SKM-1 (cell line): ENCODE results near the gene NANOS1.

ENCODE experiments used
- DNase-seq: peaks from one replicate; lab custom pipeline; 2025; ENCODE audit not compliant: unreplicated experiment; lab: John Stamatoyannopoulos, UW

The NANOS1 gene, protein sequence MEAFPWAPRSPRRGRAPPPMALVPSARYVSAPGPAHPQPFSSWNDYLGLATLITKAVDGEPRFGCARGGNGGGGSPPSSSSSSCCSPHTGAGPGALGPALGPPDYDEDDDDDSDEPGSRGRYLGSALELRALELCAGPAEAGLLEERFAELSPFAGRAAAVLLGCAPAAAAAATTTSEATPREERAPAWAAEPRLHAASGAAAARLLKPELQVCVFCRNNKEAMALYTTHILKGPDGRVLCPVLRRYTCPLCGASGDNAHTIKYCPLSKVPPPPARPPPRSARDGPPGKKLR

GRCh38 chr10:119029613-119030420 lies at the start of gene NANOS1:
TSS of gene NANOS1 (plus strand) at chr10:119029714. CDS start at chr10:119029802, 88 bp downstream.
- no peak for DNase-seq

DNA sequence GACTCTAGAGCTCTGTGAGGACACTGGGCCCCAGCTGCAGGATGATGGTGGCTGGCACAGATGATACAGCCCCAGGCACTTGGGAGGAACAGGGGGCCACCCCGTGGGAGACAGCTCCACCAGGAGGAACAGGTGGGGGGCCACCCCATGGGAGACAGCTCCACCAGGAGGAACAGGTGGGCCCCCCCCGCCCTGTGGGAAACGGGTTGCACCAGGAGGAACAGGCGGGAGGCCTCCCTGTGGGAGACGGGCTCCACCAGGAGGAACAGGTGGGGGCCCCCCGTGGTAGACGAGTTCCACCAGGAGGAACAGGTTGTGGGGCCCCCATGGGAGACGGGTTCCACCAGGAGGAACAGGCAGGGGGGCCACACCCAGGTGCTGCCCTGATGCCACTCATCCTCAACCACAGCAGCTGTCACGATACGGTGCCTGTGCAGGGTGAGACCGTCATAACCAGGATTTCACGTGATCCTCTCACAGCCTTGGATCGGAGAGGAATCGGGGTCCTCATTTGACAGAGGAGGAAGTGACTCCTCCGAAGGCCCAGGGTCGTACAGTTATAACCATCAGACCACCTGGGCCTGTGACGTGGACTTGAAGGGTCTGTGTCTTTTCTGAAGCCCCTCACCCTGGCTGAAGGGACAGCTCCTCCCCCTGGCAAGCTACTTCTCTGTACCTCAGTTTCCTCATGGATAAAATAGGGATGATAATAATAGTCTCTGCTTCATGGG lies 49.2 kb upstream of the NANOS1 start:
- DNase-seq, result no peak

GRCh38 chr10:118980870-118981269 lies 48.6 kb upstream of the NANOS1 start:
- no peak for DNase-seq

GRCh38 chr10:118981946-118982345 lies 47.6 kb upstream of the NANOS1 start:
- no peak for DNase-seq

DNA sequence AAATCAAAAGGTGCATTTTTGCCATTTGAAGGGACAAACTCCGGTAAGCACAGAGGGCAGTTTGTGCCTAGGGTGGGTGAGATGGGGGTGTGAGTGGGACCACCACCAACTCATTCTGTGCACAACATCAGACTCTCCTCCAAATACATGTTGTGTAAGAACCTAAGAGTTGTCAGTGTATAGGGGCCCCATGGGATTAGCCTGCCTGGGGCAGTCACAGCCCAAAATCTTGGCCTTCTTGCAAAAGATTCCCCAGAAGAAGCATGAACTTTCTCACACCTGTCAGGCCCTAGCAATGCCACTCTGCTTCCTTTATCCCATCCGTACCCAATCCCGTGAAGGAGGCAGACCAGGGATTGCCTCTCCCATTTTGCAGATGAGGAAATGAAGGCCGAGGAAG lies 47.1 kb upstream of the NANOS1 start:
- DNase-seq, result no peak

- peak; percentile 4 for DNase-seq
Observed at GRCh38 chr10:118983263-118983662, 46.3 kb upstream of the NANOS1 start.

- DNase-seq, result no peak
Observed at GRCh38 chr10:118985576-118985975, 43.9 kb upstream of the NANOS1 start.

- DNase-seq, result no peak
Observed at GRCh38 chr10:118986815-118987790, 42.4 kb upstream of the NANOS1 start.

- no peak for DNase-seq
Observed at GRCh38 chr10:118990326-118990725, 39.2 kb upstream of the NANOS1 start.

DNA sequence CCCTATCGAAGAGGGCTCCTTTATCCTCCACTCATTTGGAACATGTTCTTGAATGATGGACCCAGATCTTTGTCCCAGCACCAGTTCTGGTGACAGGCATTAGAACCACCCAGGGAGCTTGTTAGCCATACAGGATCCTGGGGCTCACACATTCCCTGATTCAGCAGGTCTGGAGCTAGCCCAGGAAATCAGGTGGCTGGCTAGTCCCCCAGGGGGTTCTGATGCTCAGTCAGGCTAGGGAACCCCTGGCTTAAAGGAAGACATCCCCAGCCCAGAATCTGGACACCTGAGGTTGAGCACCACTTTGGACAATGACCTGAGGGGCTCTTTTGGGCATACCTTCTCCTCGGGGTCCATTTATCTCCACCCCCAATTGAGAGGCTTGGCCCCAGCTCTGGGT lies 37.0 kb upstream of the NANOS1 start:
- DNase-seq, result no peak

DNA sequence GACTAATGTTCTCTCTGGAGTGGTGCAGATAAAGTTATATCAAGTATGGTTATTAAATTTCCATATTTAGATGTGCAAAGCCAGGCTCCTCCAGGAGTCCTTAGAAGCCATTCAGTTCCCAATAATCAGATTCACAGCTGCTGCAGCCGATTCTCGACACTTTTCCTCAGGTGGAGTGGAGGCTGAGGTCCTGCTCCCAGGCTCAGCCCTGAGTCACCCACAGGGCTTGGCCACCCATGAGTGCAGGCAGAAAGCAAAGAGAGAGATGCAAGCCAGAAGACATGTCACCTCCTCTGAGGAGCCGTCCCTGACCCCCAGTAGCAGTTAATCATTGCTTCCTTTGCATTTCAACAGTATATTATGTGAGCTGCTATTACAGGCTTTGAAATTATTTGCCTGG lies 36.3 kb upstream of the NANOS1 start:
- DNase-seq, result no peak

- DNase-seq, result no peak
Observed at GRCh38 chr10:118994321-118994720, 35.2 kb upstream of the NANOS1 start.

DNA sequence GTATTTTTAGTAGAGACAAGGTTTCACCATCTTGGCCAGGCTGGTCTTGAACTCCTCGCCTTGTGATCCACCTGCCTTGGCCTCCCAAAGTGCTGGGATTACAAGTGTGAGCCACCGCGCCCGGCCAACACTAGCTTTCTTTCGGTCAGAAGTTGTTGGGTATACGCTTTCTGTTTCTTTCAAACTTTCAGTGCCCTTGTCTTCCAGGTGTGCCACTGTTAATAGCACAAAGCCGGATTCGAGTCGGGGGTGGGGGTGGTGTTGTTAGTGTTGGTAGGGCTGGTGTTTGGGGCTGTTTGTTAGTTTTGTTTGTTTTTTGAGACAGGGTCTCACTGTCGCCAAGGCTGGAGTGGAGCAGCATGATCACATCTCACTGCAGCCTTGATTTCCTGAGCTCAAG lies 33.8 kb upstream of the NANOS1 start:
- no peak for DNase-seq

DNA sequence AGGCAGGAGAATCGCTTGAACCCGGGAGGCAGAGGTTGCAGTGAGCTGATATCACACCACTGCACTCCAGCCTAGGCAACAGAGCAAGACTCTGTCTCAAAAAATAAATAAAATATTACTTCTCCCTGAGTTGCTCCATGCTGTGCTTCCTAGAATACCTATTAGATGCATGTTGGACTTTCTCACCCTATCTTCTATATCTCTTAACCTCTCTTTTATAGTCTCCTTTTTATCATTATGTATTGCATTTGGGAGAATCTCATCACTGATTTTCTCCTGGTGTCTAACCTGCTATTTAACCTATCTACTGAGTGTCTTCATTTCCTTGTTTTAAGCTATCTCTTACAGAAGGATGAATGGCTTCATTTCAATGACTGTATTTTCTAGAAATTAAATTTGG lies 32.1 kb upstream of the NANOS1 start:
- no peak for DNase-seq

GRCh38 chr10:118998183-118998582 lies 31.3 kb upstream of the NANOS1 start:
- DNase-seq, result no peak

DNA sequence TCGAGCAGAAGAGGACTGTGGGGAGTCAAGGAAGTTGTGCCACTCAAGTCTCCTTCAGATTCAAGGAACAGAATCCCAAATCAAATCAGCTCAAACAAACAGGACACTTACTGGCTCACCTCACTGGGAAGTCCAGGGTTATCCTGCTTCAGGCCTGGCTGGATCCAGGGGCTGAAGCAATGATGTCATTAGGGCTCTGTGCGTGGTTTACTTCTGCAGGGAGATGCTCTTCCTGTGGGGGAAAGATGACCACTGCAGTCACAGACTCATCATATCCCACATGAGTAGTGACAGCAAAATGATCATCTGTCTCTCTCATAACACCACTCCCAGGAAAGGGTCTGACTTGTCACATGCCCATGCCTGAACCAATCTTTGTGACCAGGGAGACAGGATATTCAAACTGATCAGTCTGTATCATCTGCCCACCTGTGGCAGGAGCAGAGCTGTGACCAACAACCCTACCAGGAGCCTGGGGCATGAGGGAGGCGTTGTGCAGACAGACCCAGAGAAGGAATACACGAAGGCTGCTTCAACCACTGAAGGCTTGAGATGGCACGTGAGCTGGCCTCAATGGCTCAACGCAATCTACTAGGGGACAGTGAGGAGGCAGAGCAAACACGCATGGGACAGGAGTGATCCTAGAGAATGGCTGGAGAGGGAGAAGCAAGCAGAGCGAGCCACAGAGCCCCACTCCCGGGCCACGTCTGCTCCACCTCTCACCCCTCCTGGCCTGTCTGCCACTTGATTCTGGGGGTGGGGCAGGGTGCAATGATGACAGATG lies 27.6 kb upstream of the NANOS1 start:
- no peak for DNase-seq

DNA sequence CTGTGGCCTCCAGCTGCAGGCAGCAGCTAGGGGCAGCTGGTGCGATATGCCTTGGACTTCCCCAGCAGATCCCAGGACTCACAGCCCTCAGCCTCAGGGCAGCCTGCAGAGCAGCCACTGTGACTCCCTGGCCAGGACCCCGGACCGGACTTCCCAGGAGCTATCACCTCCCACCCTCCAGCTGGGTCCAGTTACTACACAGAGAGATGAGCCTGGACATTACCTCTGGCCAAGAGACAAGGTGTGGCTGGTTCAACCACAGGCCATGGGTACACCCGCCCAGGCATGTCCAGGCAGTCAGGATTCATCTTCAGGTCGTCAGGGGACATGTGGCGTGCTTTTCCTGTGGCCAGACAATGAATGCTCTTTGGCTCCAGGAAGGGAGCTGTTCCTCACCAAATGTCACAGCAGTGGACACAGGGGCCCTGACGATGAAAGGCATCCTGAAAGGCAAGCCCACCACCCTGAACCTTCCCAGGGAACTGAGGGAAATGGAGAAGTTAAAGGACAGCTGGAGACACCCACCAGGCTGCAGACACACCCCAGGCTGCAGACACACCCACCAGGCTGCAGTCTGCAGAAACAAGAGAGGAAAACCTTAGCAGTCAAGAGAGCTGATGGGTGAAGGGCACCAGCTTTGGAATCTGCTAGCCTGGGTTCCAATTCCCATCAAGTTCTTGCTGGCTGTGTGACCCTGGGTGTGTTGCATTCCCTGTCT lies 25.8 kb upstream of the NANOS1 start:
- DNase-seq, result no peak

DNA sequence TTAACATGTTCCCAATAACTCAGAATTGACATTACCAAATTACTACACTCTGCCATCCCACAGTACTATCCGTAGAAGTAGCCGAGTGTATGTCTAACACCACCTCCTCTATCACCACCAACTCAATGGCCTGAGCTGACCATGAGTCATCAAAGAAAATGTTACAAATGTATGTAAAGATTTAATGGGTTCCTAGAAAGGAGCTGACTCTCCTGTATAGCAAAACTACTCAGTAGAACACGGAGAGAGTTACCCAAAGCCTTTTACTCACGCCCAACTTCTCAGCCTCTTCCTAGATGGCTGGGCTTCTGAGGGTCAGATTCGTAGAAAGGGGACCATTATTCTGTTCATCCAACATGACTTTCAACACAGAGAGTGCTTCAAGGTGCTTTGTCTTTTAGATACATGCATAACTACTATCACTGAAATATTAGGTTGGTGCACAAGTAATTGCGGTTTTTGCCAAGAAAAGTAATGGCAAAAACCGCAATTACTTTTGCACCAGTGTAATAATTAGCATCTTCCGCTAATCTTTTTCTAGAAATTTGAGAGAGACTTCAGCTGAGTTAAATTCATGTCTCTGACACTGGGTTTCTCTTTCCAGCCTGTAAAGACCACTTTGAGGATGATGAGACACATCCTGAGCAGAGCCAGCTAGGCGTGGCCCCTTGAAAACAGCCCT lies 24.0 kb upstream of the NANOS1 start:
- DNase-seq, result no peak
